Fibroblast of villous mesenchyme (primary cell): ENCODE measurements around the gene C2CD5. TPM values are rescaled to one million over a fixed set of nuclear protein-coding genes. Genes with fewer than 3 reads are reported as not detected.
A peak's percentile ranks its signal among the peaks of the same experiment; 100 is the strongest.

ENCODE experiments used
- DNase-seq: peaks from one replicate; pipeline ENCODE4 v3.0.0-alpha.2; 2010; ENCODE audit warnings: low read depth
- H3K4me3 ChIP-seq: 2 replicates; pipeline ENCODE4 v1.5.1; 2011; ENCODE audit warnings: low read depth, mild to moderate bottlenecking, low read length
- total RNA-seq: library from RNA; depleted of rRNA; stranded (reverse); fragments of >200 nt; gene quantifications from 2 replicates; pipeline ENCODE4 v1.2.3, GENCODE V29; 2012
- TF ChIP-seq, protein P1 (sequence below): IDR thresholded peaks from 2 replicates; pipeline ENCODE4 v1.5.1; 2012; ENCODE audit warnings: low read depth, mild to moderate bottlenecking, low read length; ENCODE audit not compliant: insufficient read depth

The C2CD5 gene
- total RNA-seq, 1 donor: 22.0 TPM

DNA sequence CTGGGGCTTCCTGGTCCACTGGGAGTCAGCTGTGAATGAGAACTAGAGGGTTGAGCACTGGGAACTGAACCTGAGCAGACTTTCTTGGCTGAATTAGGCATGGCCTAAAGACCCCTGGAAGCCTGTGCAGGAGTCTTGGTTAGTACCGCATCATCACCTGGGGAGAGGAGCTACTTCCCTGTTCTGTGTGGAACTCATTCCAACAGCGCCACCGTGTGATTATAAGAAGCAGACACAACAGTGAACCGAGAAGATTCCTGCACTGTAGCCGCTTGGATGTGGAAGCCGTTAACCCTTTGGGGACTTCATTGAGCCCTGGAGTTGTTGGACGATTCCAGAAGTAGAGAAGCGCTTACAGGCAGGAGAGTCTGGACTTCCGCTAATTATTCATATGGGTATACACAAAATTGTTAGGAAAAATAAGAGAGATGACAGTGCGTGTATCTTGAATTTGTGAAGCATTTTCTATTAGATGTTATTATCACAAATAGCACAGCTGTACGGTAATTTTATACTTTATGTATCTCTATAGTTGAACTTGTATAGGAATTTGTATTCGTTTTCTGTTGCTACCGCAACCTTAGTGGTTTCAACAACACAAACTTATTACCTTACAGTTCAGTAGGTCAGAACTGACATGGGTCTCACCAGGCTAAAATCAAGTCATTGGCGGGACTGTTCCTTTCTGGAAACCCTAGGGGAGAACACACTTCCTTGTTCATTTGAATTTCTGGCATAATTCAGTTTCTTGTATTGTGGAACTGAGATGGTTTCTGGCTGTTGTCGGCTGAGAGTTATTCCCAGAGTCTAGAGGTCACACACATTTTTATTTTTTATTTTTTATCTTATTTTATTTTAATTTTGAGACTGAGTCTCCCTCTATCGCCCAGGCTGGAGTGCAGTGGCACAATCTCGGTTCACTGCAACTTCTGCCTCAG lies 100.7 kb downstream of the C2CD5 start:
- DNase-seq: peak; percentile 81
- TF ChIP-seq, protein P1, sequence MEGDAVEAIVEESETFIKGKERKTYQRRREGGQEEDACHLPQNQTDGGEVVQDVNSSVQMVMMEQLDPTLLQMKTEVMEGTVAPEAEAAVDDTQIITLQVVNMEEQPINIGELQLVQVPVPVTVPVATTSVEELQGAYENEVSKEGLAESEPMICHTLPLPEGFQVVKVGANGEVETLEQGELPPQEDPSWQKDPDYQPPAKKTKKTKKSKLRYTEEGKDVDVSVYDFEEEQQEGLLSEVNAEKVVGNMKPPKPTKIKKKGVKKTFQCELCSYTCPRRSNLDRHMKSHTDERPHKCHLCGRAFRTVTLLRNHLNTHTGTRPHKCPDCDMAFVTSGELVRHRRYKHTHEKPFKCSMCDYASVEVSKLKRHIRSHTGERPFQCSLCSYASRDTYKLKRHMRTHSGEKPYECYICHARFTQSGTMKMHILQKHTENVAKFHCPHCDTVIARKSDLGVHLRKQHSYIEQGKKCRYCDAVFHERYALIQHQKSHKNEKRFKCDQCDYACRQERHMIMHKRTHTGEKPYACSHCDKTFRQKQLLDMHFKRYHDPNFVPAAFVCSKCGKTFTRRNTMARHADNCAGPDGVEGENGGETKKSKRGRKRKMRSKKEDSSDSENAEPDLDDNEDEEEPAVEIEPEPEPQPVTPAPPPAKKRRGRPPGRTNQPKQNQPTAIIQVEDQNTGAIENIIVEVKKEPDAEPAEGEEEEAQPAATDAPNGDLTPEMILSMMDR: peak; percentile 86
- H3K4me3 ChIP-seq: no peak overlapping the region

DNA sequence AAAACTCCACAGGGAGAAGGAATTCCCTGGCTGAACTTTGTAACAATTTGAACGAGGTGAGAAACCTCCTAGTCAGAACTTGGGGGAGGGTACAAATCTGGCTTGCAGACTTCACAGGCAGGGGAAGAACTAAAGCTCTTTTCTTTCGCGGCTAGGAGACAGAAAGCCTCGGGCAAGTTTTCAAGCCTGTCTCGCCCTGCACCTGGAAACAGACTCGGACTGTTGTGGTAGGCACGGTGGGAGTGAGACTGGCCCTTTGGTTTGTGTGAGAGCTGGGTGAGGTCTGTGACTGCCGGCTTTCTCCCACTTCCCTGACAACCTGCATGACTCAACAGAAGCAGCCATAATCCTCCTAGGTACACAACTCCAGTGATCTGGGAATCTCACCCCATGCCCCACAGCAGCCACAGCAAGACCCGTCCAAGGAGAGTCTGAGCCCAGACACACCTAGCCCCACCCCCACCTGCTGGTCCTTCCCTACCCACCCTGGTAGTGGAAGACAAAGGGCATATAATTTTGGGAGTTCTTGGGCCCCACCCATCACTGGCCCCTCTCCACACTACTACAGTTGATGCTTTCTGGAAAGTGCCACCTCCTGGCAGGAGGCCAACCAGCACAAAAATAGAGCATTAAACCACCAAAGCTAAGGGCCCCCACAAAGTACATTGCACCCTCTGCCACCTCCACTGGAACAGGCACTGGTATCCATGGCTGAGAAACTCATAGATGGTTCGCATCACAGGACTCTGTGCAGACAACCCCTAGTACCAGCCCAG lies 107.1 kb downstream of the C2CD5 start:
- H3K4me3 ChIP-seq: no peak overlapping the region
- TF ChIP-seq, protein P1: no peak
- no peak for DNase-seq

DNA sequence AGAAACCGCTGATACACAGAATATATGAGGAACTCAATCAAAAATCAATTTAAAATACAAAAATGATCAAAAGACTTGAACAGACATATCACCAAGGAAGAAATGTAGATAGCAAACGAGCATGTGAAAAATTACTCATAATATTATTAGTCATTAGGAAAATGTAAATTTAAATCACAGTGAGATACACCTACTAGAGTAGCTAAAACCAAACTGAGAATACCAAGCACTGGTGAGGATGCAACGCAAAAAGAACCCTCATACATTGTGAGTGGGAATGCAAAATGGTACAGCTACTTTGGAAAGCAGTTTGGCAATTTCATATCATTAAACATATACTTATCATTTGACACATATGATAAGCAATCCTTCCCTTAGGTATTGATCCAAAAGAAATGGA lies 108.8 kb downstream of the C2CD5 start:
- TF ChIP-seq, protein P1: no peak
- DNase-seq: no peak
- H3K4me3 ChIP-seq: no peak overlapping the region

DNA sequence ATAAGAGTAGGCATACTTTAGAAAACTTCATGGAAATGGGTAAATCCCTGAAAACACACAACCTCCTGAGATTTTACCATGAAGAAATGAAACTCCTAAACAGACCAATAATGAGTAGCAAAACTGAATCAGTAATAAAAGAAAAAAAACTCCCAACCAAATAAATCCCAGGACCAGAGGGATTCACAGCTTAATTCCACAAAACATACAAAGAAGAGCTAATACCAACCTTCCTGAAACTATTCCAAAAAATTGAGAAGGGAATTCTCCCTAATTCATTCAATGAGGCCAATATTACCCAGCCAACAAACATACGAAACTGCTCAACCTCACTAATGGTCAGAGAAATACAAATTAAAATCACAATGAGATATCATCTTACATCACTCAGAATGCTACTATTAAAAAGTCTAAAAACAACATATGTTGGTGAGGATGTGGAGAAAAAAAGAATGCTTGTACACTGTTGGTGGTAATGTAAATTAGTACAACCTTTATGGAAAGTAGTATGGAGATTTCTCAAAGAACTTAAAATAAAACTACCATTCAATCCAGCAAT lies 112.6 kb downstream of the C2CD5 start:
- no peak overlapping the region for H3K4me3 ChIP-seq
- DNase-seq: no peak
- TF ChIP-seq, protein P1: no peak

DNA sequence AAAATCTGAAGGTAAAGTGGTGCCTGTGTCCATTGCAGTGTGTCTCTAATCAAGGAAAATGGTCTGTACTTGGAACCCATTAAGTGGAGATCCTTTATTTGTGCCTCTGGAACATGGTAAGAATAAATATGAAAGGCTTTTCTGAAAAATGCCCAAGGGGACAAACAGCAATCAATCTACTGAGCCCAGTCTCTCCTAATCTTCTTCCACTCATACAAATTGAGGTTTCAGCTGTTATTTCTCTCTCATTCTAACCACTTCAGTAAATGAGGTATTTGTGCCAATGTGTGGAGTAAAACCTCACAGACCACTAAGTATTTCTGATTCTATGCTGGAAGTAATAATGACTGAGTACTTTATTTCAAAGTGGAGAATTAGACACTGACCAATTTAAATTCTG lies 127.5 kb downstream of the C2CD5 start:
- H3K4me3 ChIP-seq: no peak overlapping the region
- DNase-seq: no peak
- TF ChIP-seq, protein P1: no peak

DNA sequence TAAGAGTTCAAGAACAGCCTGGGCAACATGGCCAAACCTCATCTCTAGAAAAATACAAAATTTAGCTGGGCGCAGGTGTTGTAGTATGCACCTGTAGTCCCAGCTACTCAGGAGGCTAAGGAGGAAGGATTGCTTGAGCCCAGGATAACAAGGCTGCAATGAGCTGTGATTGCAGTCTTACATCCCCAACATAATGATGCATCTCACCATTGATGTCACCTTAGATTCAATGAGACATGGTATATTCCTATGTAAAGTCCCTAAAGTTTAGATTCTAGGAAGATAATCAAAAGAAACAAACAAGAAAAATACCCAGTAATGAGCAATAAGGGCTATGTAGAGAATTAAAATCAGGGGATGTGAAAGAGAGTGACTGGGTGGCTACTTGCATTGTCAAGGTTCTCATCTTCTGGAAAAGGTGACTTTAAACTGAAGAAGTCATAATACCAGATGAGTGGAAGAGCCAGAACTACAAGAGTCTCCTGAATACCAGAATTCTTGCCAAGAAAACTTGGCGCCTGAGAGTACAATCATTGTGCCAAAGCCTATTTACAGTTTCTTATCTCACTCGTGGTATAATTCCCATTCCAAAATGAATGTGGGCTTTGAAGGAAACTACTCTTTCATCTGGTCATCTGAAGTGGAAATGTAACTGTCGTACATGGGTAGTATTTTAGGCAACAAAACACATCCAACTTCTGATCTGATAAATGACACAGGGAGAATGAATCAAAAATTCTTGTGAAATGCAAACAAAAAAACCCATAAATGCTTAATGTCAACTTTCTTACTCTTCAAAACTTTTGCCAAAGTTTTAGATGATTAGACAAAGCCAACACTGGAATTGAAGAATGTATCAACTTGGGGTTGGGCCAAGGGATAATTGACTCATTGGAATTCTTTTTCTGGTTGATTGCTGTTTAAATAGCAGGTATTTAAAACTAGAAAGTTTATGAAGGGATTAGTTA lies 128.7 kb downstream of the C2CD5 start:
- H3K4me3 ChIP-seq: no peak overlapping the region
- DNase-seq: peak; percentile 41
- TF ChIP-seq, protein P1: no peak
